ENCODE results near the gene PDZD2.

The PDZD2 gene

DNA sequence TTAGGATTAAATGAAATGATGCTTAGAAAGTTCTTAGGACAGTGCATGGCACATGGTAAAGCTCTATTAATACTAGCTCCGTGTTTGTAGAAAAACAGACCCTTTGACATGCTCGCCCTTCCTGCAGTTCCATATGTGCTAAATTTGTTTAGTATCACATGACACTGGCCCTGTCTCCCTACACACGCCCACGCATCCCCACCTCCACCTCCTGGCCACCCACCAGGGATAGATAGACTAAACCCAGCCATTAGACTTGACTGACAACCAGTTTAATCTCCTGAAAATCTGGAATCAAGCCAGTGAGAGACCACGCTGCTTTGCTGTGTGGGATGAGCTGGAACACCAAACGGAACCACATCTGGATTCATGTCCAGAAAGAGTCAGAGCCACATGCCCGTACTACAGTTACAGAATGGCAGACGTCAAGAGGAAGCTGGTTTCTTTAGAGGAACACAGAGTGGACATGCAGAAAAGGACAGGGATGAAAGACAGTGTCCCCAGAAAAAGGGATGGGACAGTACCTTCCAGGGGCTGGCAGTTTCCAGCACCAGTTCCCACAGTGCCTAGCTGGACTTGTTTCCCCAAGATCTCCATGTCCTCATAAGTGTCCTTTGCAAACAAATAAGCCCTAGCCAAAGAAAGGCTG lies 186.1 kb downstream of the PDZD2 start:
- no peaks in the 10 kb centered on the region for H3K27me3 ChIP-seq (ENCODE audit: control insufficient read depth, insufficient read depth, low read length, poor library complexity, severe bottlenecking)
- H3K4me1 ChIP-seq (ENCODE audit: control insufficient read depth, insufficient read depth, low read length), result no peaks in the 10 kb centered on the region
- H3K36me3 ChIP-seq (ENCODE audit: control insufficient read depth, insufficient read depth, low read length), result no peaks in the 10 kb centered on the region
- peaks cover 2% of the 10 kb centered on the region for H3K9me3 ChIP-seq (ENCODE audit: control insufficient read depth, low read length)
- H3K27ac ChIP-seq (ENCODE audit: insufficient read depth, low read depth, low read length, poor library complexity, severe bottlenecking), result no peak overlapping the region
- 90 to 91% methylated on average over 8 of the region's 8 CpGs for WGBS, 2 experiments
- no peak overlapping the region for H3K4me3 ChIP-seq (ENCODE audit: insufficient read depth, low read depth, low read length)

DNA sequence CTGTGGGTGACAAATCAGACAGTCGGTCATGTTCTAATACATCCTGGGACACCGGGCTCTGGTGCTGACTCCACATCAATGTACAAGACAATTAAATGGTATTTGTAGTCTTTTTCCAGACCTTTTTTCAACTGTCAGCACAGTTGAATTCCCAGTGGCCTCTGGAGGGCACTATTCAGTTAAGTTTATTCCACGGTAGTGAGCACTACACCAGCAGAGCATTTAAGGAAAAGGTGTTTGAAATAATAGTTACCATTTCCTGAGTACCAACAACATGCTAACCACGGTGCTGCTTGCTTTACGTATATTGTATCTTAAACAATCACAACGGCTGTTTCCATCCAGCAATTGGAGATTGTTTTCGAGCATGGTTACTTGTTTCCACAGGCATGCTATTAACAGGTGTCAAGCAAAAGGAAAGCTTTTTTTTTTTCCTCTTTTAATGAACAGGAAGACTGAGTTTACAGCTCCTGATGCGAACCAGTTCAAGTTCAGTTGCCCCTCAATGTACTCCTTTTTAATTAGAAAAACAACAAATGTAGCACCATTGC lies 186.7 kb downstream of the PDZD2 start:
- Histone ChIP-seq H3K36me3 (ENCODE audit: control insufficient read depth, insufficient read depth, low read length) (no peaks in the 10 kb centered on the region), H3K4me1 (ENCODE audit: control insufficient read depth, insufficient read depth, low read length) (no peaks in the 10 kb centered on the region), H3K27me3 (ENCODE audit: control insufficient read depth, insufficient read depth, low read length, poor library complexity, severe bottlenecking) (no peaks in the 10 kb centered on the region), H3K27ac (ENCODE audit: insufficient read depth, low read depth, low read length, poor library complexity, severe bottlenecking) (no peak overlapping the region), H3K9me3 (ENCODE audit: control insufficient read depth, low read length) (peaks cover 2% of the 10 kb centered on the region), H3K4me3 (ENCODE audit: insufficient read depth, low read depth, low read length) (no peak overlapping the region)
- WGBS, 2 experiments, result 45 to 47% methylated on average over 8 of the region's 8 CpGs

DNA sequence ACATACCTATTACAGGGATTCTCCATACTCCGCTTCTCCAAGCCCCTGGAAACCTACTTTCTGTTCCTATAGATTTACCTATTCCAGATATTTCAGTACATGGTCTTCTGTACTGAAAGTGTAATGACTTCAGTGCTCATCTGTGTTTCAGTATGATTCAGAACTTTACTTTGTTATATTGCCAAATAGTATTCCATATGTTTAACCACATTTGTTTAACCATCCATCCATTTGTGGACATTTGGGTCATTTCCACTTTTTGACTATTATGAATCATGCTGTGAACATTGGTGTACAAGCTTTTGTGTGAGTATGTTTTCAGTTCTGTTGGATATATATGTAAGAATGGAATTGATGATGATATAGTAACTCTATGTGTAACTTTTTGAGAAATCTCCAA lies 188.9 kb downstream of the PDZD2 start:
- WGBS, 2 experiments, result 94 to 100% methylated on average over 1 of the region's 1 CpG

DNA sequence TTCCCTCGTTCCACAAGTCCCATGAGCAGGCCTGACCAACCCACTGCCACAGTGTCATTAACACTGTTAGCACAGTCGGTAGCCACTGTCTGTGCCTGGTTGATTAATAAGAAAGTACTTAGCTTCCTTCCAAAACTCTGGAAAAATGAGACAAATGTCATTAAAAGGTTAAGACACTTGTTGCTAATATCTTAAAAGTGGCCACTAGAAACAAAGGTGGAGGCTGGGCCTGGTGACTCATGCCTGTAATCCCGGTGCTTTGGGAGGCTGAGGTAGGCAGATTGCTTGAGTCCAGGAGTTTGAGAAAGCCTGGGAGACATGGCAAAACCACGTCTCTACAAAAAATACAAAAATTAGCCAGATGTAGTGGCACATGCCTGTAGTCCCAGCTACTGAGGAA lies 194.0 kb downstream of the PDZD2 start:
- Histone ChIP-seq H3K4me3 (ENCODE audit: insufficient read depth, low read depth, low read length) (no peak overlapping the region), H3K9me3 (ENCODE audit: control insufficient read depth, low read length) (no peaks in the 10 kb centered on the region), H3K36me3 (ENCODE audit: control insufficient read depth, insufficient read depth, low read length) (no peaks in the 10 kb centered on the region), H3K4me1 (ENCODE audit: control insufficient read depth, insufficient read depth, low read length) (no peaks in the 10 kb centered on the region), H3K27me3 (ENCODE audit: control insufficient read depth, insufficient read depth, low read length, poor library complexity, severe bottlenecking) (no peaks in the 10 kb centered on the region), H3K27ac (ENCODE audit: insufficient read depth, low read depth, low read length, poor library complexity, severe bottlenecking) (no peak overlapping the region)
- WGBS, 2 experiments, result 88% methylated on average over 4 of the region's 4 CpGs

More for the DNA sequence above, 188.9 kb downstream of the PDZD2 start:
- Histone ChIP-seq H3K4me1 (ENCODE audit: control insufficient read depth, insufficient read depth, low read length) (no peaks in the 10 kb centered on the region), H3K36me3 (ENCODE audit: control insufficient read depth, insufficient read depth, low read length) (no peaks in the 10 kb centered on the region), H3K27me3 (ENCODE audit: control insufficient read depth, insufficient read depth, low read length, poor library complexity, severe bottlenecking) (no peaks in the 10 kb centered on the region), H3K27ac (ENCODE audit: insufficient read depth, low read depth, low read length, poor library complexity, severe bottlenecking) (no peak overlapping the region), H3K9me3 (ENCODE audit: control insufficient read depth, low read length) (peaks cover 2% of the 10 kb centered on the region), H3K4me3 (ENCODE audit: insufficient read depth, low read depth, low read length) (no peak overlapping the region)

DNA sequence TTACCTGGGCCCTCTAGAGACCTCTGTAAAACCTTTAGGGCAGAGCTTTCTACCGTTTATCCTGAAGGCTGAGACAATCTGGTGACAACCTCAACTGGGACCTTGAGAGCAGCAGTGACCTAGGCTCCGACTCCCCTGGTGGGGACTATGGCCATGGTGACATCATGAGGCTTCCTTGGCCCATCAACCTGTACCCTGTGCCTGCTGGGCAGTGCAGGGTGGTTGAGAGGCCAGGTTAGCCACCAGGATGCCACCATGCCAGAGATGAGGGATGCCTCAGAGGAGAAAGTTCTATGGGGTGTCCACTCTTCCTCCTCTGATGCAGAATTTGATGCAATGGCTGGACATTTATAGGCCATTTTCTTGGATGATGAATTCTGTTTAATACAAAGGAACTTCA lies 194.8 kb downstream of the PDZD2 start:
- Histone ChIP-seq H3K4me1 (ENCODE audit: control insufficient read depth, insufficient read depth, low read length) (no peaks in the 10 kb centered on the region), H3K4me3 (ENCODE audit: insufficient read depth, low read depth, low read length) (no peak overlapping the region), H3K27me3 (ENCODE audit: control insufficient read depth, insufficient read depth, low read length, poor library complexity, severe bottlenecking) (no peaks in the 10 kb centered on the region), H3K27ac (ENCODE audit: insufficient read depth, low read depth, low read length, poor library complexity, severe bottlenecking) (no peak overlapping the region), H3K36me3 (ENCODE audit: control insufficient read depth, insufficient read depth, low read length) (no peaks in the 10 kb centered on the region), H3K9me3 (ENCODE audit: control insufficient read depth, low read length) (no peaks in the 10 kb centered on the region)
- 89 to 90% methylated on average over 2 of the region's 2 CpGs for WGBS, 2 experiments

DNA sequence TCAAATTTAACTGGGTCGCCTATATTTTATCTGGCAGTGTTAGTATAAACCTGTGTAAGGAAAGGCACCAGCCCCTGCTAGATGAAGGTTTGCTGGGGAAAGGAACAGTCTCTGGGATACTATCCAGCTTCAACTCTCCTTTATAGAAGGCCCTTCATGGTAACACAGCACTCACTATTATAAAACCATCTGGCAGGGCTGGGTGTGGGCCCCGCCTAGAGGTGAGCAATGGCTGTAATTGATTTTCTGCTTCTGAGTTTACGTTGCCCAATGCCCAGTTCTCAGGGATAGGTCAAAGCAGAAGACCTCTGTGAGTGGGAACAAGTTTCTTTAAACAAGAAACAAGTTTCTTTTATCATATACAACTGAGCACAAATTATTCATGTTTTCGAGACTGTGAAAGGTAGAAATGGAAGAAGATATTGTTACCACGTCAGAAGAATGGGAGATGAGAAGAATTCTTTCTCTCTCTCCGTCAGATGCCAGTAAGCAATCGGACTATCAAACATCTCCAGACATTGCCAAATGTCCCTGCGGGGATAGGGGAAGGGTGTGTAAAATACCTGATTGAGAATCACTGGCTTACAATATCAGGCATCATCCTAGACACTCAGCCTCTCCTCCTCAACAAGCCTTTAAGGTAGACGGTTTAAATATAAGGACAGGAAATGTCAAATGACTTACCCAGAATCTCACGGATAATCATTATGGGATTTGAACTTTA lies 205.9 kb downstream of the PDZD2 start:
- Histone ChIP-seq H3K27ac (ENCODE audit: insufficient read depth, low read depth, low read length, poor library complexity, severe bottlenecking) (no peak overlapping the region), H3K4me3 (ENCODE audit: insufficient read depth, low read depth, low read length) (no peak overlapping the region), H3K4me1 (ENCODE audit: control insufficient read depth, insufficient read depth, low read length) (no peaks in the 10 kb centered on the region), H3K9me3 (ENCODE audit: control insufficient read depth, low read length) (no peaks in the 10 kb centered on the region), H3K27me3 (ENCODE audit: control insufficient read depth, insufficient read depth, low read length, poor library complexity, severe bottlenecking) (no peaks in the 10 kb centered on the region), H3K36me3 (ENCODE audit: control insufficient read depth, insufficient read depth, low read length) (no peaks in the 10 kb centered on the region)
- 89% methylated on average over 5 to 9 of the region's 10 CpGs for WGBS, 2 experiments

DNA sequence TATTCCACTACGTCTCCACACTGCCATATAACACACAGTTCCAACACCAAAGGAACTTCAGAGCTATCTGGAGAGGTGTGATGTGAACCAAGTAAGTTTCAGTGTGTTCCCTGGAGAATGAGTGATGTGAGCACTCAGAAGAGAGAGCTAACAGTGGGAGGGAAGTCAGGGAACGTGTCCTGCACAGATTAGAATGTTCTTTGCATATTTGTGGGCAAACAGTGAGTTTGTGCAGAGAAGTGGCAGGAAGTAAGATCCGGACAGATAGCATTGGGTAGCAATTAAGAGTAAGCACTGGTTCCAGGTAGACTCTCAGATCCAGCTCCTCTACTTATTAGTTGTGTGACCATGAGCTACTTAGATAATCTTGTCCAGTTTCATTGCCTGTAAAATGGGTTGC lies 206.4 kb downstream of the PDZD2 start:
- no peaks in the 10 kb centered on the region for H3K4me1 ChIP-seq (ENCODE audit: control insufficient read depth, insufficient read depth, low read length)
- no peaks in the 10 kb centered on the region for H3K27me3 ChIP-seq (ENCODE audit: control insufficient read depth, insufficient read depth, low read length, poor library complexity, severe bottlenecking)
- no peak overlapping the region for H3K27ac ChIP-seq (ENCODE audit: insufficient read depth, low read depth, low read length, poor library complexity, severe bottlenecking)
- WGBS, 2 experiments, result 83 to 85% methylated on average over 3 of the region's 3 CpGs
- H3K36me3 ChIP-seq (ENCODE audit: control insufficient read depth, insufficient read depth, low read length), result no peaks in the 10 kb centered on the region
- H3K9me3 ChIP-seq (ENCODE audit: control insufficient read depth, low read length), result no peaks in the 10 kb centered on the region
- H3K4me3 ChIP-seq (ENCODE audit: insufficient read depth, low read depth, low read length), result no peak overlapping the region

DNA sequence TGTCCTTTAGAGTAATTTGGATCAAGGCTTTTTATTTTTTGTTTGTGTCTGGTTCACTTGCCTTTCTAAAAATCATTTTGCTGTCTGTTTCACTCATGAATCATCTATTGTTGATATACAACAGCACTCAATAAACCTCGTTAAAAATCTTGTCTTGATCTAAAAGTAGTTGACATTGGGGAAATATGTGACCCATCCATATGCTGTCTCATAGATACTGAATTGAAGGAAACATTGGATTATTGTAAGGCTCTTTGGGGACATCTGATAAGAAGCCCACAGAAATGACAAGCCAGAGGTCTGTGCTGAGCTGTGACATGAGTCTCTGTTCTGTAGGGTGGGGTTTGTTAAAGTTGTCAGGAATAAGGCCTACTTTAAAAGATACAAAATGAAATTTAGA lies 208.0 kb downstream of the PDZD2 start:
- H3K4me1 ChIP-seq (ENCODE audit: control insufficient read depth, insufficient read depth, low read length), result no peaks in the 10 kb centered on the region
- H3K4me3 ChIP-seq (ENCODE audit: insufficient read depth, low read depth, low read length), result no peak overlapping the region
- no peak overlapping the region for H3K27ac ChIP-seq (ENCODE audit: insufficient read depth, low read depth, low read length, poor library complexity, severe bottlenecking)
- no peaks in the 10 kb centered on the region for H3K9me3 ChIP-seq (ENCODE audit: control insufficient read depth, low read length)
- H3K27me3 ChIP-seq (ENCODE audit: control insufficient read depth, insufficient read depth, low read length, poor library complexity, severe bottlenecking), result no peaks in the 10 kb centered on the region
- WGBS, 2 experiments, result 100% methylated on average over 1 of the region's 1 CpG
- no peaks in the 10 kb centered on the region for H3K36me3 ChIP-seq (ENCODE audit: control insufficient read depth, insufficient read depth, low read length)

DNA sequence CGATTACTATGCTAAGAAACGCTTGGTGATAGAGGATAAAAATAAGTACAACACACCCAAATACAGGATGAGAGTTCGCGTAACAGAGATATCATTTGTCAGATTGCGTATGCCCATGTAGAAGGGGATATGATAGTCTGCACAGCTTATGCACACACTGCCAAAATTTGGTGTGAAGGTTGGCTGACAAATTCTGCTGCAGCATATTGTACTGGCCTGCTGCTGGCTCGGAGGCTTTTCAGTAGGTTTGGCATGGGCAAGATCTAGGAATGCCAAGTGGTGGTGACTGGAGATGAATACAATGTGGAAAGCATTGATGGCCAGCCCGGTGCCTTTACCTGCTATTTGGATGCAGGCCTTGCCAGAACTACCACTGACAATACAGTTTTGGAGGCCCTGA lies 208.4 kb downstream of the PDZD2 start:
- no peaks in the 10 kb centered on the region for H3K9me3 ChIP-seq (ENCODE audit: control insufficient read depth, low read length)
- no peaks in the 10 kb centered on the region for H3K36me3 ChIP-seq (ENCODE audit: control insufficient read depth, insufficient read depth, low read length)
- H3K4me1 ChIP-seq (ENCODE audit: control insufficient read depth, insufficient read depth, low read length), result no peaks in the 10 kb centered on the region
- WGBS, 2 experiments, result 92 to 94% methylated on average over 7 of the region's 7 CpGs
- no peak overlapping the region for H3K4me3 ChIP-seq (ENCODE audit: insufficient read depth, low read depth, low read length)
- no peaks in the 10 kb centered on the region for H3K27me3 ChIP-seq (ENCODE audit: control insufficient read depth, insufficient read depth, low read length, poor library complexity, severe bottlenecking)
- H3K27ac ChIP-seq (ENCODE audit: insufficient read depth, low read depth, low read length, poor library complexity, severe bottlenecking), result no peak overlapping the region

DNA sequence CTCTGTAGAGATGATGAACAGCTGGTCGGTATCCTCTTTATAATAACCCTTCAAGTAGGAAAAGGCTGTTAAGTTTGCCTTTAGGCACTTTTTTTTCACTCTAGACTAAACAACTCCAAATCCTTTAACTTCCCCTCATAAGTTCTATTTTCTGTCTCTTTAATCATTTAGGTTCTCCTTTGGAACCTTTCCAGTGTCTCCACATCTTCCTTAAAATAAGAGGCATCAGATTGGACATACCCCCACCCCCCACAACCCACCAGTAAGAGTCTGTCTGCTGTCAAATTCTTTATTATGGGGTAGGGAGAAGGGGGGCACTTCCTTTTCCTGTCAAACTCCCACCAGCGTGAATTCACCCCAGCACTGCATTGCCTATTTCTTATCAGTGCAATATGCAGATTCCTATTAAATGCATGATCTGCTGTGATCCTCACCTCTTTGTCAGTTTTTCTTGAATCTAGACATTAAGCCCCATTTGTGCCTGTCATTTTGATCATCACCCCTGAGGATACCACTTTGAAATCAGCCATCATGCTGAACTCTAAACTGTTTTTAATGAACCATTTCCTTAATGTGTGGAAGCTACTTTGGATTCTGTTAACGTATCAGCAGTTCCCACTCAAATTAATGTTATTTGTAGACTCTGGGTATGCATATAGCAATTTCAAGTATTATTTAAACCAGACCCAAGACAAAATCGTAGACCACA lies 212.2 kb downstream of the PDZD2 start:
- WGBS, 2 experiments, result 79 to 81% methylated on average over 3 to 4 of the region's 4 CpGs
- peaks cover 26% of the 10 kb centered on the region for H3K27me3 ChIP-seq (ENCODE audit: control insufficient read depth, insufficient read depth, low read length, poor library complexity, severe bottlenecking)
- H3K27ac ChIP-seq (ENCODE audit: insufficient read depth, low read depth, low read length, poor library complexity, severe bottlenecking), result no peak overlapping the region
- H3K4me3 ChIP-seq (ENCODE audit: insufficient read depth, low read depth, low read length), result no peak overlapping the region
- no peaks in the 10 kb centered on the region for H3K36me3 ChIP-seq (ENCODE audit: control insufficient read depth, insufficient read depth, low read length)
- peaks cover 7% of the 10 kb centered on the region for H3K4me1 ChIP-seq (ENCODE audit: control insufficient read depth, insufficient read depth, low read length)
- H3K9me3 ChIP-seq (ENCODE audit: control insufficient read depth, low read length), result no peaks in the 10 kb centered on the region
